ENCODE data around the gene PRKG1.
"Not testable (repeated sequence)": the region's sequence is repeated elsewhere in the genome, so short reads cannot be mapped to it uniquely, and the experiment has no call there.

The PRKG1 gene

DNA sequence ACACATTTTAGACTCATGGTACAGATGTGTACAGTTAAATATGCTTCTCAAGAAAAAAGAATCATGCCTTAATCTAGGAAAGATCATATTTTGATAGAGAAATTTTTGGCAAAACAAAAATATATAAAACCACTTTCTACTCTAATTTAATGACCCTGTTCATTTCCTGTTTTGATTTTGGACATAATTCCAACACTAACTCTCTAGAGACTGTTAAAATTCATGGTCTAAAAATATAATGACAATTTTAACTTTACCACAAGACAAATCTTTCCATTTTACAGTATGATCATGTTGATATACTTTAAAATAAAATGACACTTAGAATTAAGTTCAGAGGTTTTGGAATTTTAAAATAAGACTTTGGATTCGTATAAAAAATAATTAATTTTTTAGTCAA is 45.2 kb downstream of the PRKG1 start:
- DNase-seq = no peak

DNA sequence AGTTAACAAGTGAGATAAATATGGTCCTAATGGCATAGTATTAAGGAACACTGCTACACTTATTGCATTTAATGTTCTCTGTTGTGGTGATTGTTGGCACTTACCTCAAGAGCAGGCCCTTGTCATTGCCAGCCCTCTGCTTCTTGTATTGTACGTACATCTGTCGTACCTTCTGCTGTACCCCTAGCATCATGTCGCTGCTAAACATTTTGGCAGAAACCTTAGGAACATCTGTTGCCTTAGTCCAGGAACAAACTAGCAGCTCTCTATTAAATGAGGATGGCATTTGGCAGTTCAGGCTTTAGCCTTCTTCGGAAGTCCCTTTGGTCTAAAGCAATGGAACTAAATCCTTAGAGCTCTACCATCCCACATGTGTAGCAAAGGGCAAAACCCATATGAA is 47.6 kb downstream of the PRKG1 start:
- no peak for DNase-seq

DNA sequence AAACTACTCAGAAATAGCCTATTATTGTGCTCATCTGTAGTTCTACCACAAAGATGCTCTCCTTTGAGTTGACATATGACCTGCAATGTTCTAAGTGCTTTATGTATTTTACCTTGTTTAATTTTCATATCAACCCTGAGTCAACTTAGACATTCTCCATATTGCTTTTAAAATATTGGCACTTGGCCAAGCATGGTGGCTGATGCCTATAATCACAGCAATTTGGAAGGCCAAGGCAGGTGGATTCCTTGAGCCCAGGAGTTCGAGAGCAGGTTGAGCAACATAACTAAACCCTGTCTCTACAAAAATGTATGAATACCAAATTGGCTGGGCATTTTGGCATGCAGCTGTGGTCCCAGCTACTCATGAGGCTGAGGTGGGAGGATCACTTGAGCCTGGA is 50.6 kb downstream of the PRKG1 start:
- no peak for DNase-seq

DNA sequence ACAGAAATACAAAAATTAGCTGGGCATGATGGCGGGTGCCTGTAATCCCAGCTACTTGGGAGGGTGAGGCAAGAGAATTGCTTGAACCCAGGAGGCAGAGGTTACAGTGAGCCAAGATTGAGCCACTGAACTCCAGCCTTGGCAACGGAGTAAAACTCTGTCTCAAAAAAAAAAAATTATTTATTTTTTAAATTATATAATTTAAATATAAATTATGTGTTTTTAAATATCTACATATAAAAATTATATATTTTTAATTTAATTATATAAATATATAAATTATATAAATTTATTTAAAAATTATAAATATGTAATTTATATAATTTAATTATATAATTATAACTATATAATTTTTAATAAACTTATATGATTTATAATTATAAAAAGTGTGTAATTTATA is 51.2 kb downstream of the PRKG1 start:
- no peak for DNase-seq

DNA sequence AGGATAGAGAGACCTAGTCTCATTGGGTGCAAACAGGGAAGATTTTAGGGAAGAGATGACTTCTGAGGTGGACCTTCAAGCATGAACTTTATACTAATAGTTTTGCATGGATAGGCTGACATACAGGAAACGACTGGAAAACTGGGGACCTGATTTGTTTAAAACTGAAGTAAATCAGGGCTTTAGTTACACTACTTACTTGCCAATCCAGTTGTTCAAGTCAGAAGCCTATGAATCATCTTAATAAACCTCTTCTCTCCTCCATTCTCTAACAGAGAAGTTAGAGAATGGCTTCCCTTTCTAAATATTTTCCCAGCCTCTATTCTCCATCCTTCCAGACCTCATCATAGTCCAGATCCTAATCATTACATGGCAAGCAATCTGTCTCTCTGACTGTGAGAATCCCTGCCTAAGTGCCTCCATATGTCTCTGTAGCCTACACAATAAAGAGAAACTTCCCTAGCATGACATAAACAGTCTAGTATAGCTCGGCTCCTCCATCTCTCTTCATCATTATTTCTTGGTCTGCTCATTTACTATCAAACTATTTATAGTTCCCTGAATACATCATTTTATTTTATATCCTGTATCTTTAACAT is 55.8 kb downstream of the PRKG1 start:
- DNase-seq = no peak

DNA sequence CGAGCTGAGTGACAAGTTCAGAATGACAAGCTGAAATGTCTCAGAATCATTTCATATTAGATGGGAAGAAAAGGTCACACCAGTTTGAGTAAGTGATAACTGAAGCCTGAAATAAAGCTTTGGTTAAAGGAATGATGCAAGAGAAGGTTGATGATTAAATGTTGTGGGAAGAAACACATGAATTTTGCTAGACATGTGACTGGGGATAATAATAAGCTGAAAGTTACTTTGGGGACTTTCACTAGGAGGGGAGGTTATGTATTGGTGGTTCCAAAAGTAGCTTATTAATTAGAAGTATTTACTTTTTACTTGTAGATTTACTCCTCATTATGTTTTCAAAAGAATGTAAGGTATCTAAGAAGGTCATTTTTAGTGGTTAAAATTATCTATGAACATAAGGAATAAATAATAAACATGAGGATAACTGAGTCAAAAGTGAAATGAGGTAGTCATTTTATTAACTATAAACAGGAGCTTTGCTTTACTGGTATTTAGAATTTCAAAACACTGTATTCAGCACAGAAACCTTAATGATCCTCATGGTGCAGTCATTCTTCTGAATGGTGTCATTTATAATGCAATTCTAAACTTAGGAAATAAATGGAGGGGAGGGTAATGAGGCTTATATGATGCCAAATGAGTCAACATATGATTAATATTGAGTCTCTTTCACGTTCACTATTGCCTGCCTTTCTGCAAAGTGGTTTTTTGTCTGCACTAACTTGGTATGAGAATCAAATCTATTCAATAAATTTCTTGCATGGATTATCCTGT is 63.7 kb downstream of the PRKG1 start:
- no peak for DNase-seq

DNA sequence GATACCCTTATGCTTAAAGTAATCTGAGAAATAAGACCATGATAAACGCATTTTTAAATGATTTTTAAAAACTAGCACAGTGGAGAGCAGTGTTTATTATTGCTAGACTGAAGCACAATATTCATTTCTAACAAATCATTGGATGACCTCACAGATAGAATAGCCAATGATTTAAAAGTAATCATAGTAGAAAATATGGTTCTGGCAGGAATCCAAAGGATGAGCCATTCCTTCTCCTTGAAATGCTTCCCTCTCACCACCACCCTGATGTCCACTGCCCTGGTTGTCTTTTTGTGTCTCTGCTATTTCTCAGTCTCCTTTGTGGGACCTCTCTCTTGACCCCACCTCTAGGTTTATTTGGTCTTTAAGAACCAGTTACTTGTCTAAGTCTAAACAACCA is 64.9 kb downstream of the PRKG1 start:
- no peak for DNase-seq

DNA sequence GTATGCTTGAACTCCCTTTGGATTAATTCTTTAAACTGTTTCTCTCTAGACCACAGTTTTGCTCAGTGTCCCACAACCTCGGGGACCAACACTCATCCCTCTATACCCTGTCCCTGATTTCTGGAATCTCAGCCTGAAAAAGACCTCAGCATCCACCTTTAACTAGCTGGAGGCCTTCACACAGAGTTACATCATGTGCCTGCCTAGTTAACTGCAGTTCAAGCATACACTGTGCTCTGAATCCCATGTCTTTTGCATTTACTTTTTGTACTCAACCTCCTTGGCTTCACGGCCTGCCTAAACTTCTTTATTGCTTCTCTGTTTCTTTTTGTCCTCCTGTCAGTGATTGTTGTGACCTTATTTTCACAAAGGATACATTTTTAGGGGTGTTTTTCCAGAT is 66.7 kb downstream of the PRKG1 start:
- DNase-seq = no peak

DNA sequence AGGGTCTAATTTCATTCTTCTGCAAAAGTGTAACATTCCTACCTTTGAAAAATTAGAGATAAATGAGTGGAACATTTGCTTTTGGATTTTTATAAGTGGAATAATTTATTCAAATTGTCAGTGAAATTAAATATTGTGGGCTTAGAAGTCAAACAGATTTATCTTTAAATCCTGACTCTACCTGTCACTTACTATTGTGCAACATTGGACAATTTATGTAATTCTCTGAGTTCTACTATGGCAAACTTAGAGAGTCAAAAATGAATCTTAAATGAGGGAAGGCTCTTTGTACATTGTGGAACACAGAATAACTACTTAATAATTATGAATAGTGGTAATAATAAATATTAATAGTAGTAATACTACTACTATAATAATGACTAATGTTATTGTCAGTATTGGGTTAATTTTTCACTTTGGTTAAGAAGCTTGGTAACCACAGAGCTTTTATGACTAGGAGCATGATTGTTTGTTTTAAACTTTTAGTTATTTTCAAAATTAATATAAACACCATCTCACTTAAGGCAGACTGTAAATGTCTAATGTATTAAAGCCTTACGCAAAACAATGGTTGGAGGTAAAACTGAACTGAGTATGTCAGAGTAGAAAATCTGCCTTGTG is 70.0 kb downstream of the PRKG1 start:
- no peak for DNase-seq

DNA sequence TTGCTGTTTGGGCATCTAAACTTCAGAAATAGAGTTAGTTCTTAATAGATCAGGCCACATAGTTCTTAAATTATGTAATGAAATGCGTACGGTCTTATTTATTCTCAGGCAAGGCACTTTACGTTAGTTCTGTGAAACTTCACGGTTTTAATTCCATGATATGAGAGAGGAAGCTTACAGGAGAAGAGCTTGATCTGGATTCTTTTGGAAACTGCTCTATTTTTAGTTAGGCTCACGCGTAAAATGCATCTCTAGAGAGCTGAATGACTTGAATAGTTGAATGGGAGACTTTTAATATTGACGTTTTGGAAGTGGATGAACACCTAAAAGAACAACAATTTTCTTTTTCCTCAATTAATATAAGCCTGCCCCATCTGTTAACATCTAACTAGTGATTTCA is 71.1 kb downstream of the PRKG1 start:
- DNase-seq = no peak

DNA sequence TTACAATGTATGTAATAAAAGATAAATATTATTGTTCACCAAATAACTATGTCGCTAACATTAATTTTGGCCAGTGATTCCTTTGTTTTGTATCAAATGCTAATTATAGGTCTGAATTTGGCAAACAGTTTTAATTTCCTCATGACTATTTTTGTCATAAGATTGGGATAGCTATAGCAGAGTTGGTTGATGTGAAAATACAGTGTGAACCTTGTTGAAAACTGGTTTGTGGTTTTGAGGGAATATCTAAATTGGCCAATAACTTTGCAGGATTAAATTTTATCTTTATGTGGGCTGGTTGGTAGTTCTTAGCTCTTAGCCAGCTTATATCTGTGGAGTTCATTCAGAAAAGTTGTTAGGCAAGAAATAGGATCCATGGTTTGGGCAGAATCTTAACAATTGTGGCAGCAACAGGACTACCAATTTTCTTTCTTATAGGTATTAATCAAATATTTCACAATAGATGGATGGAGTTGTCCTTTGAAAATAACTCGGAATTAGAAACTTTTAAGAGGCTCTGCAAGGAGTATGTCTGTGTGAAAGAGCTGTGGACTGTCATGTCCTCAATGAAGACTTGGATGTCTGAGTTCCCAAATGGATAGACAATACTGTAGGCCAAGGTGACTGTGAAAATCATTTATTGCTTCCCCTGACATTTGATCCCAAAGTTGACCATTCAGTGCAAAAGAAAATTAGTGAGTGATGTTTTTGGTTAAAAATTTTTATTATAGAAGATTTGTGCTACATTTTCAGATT is 73.5 kb downstream of the PRKG1 start:
- no peak for DNase-seq

DNA sequence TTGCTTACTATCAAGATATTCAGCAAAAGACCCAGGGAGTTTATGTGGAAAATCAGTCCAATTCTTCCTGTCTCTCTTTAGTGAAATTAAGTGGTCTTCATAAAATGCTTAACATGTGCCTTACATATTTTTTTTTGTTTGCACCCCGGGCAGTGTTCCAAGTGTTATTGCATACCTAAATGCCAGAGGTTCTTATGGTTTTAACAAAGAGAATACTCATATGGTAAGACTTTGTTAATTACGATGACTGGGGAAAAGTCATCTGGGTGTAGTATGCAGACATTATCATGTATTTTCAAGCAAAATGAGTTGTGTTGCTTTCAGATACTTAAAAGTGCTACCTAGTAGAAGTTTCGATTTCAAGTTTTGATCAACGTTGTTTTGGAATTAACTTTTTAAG is 82.6 kb downstream of the PRKG1 start:
- DNase-seq = no peak

DNA sequence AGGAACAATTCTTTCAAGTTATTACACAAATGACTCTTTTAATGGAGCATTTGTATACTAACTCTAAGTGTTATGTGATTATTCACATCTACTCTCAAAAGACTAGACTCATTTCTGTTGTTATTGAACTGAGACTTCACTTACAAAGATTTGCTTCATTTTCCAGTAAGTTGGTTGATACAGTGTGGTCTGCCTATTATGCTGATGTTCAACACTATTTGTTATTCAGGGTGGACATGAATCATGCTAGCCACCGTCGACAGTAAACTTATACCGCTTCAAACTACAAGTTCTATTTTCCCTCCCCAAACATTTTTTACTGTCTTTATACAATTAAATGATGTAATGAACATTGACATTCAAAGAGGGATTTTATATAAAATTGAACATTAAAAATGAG is 84.5 kb downstream of the PRKG1 start:
- no peak for DNase-seq

DNA sequence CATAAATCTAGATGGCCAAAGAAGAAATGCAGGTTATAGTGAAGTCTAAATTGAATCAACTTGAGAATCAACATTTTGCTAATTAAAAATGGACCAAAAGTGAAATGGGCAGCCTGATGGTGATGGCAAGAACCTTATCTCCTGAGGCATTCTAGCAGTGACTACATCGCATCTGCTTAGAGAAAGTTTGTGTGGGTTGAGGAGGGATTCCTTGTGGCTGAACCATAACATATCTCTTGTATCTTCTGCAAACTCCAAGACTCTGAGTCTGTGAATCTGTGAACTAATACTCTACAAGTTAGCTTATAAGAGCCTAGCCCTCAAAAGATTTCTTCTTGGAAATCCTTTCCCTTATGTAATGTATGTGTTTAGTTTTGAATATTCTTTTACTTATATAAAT is 85.6 kb downstream of the PRKG1 start:
- no peak for DNase-seq

DNA sequence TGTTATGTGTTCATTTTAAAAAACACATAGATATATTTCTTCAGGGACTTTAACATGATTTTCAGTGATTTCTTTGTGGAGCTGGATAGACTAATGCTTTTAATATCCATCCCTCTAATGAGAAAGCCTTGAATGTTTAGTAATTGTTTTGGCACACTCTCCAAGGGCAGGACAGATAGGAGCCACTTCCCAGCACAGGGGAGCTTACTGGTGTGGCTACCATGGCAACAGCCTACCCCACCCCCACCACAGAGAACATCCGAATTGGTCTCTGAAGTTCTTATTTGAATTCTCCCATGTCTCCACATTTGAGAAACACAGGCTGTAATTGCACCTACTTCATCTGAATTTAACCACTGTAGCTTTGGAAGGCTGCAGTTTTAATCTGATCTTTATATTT is 87.7 kb downstream of the PRKG1 start:
- no peak for DNase-seq

DNA sequence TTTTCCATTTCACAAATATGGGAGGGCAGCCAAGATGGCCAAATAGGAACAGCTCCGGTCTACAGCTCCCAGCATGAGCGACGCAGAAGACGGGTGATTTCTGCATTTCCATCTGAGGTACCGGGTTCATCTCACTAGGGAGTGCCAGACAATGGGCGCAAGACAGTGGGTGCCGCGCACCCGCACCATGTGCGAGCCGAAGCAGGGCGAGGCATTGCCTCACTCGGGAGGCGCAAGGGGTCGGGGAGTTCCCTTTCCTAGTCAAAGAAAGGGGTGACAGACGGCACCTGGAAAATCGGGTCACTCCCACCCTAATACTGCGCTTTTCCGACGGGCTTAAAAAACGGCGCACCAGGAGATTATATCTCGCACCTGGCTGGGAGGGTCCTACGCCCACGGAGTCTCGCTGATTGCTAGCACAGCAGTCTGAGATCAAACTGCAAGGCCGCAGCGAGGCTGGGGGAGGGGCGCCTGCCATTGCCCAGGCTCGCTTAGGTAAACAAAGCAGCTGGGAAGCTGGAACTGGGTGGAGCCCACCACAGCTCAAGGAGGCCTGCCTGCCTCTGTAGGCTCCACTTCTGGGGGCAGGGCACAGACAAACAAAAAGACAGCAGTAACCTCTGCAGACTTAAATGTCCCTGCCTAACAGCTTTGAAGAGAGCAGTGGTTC is 89.2 kb downstream of the PRKG1 start:
- DNase-seq = not testable (repeated sequence)

DNA sequence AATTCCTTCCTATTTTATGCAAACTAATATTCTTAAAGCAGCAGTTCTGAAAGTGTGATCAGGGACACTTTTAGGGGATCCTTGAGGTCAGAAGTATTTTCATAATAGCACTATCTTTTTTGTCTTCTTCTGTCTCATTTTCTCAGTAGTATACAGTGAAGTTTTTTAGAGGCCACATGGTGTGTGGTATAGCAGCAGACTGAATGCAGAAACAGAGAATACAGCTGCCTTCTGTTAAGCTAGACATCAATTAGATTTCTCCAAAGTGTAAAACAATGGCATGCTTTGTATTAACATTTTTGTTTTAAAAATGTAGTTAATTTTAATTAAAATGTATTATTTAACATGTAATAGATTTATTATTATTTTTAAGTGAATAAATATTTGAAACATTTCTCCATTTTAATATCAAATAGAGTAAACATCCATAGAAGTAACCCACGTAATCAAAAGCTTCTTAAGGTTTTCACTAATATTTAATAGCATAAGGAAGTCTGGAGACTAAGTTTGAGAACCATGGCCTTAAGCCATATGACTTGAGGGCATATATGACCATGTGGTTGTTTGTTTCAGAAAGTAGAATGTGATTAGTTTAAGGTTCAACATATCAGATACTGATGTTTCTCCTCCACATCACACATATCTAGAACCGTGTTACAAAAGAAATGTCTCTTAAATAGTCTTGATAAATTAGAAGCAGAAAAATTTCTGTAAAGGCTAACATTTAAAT is 94.0 kb downstream of the PRKG1 start:
- DNase-seq = no peak

DNA sequence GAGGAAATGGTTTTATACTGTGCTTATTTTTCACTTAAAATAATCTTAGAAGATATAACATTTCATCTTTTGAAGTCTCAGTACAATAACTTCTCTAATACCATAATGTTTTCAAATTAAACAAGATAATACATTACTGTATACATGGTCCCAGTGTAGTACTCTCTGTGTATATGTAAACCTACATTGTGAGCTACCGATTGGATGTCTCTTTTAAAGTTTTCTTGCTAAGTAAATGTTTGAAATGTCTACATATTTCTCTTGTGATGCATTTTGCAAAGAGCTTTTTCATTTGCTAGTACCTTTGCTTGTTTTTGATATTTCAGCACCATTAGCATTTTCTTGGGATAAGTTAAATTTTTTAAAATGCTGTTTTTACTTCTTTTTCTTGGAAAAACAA is 94.8 kb downstream of the PRKG1 start:
- no peak for DNase-seq

DNA sequence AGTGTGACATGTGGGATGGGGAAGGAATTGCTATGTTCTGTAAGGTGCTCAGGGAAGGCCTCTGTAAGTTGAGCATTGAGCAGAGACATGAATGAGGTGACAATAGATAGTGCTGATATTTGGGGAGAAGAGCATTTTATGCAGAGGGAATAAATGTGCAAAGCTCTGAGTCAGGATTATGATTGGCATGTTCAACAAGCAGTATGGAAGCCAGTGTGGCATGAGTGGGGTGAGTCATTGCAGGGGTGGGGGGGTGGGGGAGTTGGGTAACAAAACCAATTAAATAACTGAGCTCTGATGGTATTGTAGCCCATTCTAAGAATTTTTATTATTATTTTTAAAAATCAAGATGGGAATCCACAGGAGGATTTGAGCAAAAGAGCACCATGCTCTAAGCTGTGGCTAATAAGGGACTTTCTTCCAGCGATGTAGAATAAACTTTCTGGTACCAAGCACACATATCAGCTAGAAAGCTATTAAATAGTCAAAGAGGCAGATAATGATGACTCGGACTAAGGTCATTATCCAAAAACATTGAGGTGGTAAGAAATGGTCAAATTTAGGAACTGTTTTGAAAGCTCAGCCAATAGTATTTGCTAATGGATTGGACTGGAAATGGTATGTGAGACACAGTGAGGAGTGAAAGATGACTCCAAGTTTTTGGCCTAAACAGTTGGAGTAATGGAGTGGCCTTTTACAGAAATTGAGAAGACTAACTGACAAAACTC is 96.4 kb downstream of the PRKG1 start:
- DNase-seq = no peak

DNA sequence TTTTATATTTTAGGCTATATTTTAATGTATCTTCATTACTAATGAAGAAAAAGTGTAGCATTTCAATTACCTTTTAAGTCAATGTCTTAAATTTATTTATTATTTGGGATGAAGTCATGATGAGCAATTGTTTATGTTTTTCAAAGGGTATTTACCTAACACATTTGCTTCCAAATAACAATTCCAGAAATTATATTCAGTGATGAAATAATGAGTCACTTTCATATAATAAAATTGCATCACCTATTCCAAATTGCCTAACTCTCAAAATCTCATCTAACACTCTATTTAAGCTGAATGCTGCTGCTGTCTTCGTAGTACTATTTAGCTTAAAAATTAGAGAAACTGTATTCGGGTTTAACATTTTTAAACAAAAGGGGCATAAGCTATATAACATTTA is 97.7 kb downstream of the PRKG1 start:
- DNase-seq = no peak

DNA sequence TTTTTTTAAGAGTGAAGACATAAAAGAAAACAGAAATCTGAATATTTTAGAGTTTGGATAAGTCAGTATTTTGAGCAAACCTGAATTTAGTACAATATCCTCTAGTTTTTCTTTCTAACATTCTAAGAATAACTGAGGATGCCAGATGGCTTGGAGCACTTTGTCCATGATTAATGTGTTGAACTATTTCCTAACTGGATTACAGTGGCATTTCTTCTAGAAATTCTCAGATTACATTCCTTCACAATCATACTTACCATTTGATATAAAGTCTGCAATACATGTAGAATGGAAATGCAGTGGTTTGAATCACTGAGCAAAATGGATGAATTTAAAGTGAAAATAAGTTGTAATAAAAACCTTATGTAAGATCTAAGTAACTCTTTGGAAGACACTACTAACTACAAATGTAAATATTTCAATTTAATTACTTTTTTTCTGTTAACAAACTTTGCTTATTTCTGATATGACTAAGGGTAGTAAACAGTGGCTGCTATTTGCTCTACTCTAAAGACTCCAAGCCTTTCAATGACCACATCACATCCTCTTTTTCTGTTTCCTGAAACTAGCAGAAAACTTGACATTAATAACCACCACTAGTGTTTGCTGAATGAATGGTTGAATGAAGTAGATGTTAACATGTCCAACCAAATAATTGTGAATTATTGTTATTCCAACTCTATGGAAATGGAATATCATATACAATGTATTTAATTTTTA is 102.8 kb downstream of the PRKG1 start:
- no peak for DNase-seq

Data from activated CD4-positive, CD25-positive, alpha-beta regulatory T cell (primary cell).